ENCODE results near the gene TAF4. TPM values are rescaled to one million over a fixed set of nuclear protein-coding genes. Genes with fewer than 3 reads are reported as not detected.

TAF4 gene
- total RNA-seq, 1 donor from 2014 or later: 9.6 TPM

DNA sequence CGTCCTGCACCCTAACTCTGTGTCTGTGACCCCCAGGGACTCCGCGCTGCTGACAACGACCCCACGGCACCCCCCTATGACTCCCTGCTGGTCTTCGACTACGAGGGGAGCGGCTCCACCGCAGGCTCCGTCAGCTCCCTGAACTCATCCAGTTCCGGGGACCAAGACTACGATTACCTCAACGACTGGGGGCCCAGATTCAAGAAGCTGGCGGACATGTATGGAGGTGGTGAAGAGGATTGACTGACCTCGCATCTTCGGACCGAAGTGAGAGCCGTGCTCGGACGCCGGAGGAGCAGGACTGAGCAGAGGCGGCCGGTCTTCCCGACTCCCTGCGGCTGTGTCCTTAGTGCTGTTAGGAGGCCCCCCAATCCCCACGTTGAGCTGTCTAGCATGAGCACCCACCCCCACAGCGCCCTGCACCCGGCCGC is 129.0 kb downstream of the TAF4 start:
- intact Hi-C loops (cut with DNase I): no loop called here
- Histone ChIP-seq H3K9me3 (no peaks in the 10 kb centered on the region), H3K27me3 (no peaks in the 10 kb centered on the region), H3K27ac (no peak overlapping the region), H3K4me1 (no peaks in the 10 kb centered on the region), H3K4me3 (no peak overlapping the region), H3K36me3 (no peaks in the 10 kb centered on the region)
- TF ChIP-seq POLR2A (IDR thresholded peaks at IDR 0.05): no peak
- TF ChIP-seq, protein P1, sequence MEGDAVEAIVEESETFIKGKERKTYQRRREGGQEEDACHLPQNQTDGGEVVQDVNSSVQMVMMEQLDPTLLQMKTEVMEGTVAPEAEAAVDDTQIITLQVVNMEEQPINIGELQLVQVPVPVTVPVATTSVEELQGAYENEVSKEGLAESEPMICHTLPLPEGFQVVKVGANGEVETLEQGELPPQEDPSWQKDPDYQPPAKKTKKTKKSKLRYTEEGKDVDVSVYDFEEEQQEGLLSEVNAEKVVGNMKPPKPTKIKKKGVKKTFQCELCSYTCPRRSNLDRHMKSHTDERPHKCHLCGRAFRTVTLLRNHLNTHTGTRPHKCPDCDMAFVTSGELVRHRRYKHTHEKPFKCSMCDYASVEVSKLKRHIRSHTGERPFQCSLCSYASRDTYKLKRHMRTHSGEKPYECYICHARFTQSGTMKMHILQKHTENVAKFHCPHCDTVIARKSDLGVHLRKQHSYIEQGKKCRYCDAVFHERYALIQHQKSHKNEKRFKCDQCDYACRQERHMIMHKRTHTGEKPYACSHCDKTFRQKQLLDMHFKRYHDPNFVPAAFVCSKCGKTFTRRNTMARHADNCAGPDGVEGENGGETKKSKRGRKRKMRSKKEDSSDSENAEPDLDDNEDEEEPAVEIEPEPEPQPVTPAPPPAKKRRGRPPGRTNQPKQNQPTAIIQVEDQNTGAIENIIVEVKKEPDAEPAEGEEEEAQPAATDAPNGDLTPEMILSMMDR (IDR thresholded peaks at IDR 0.05): no peak
- no peak for TF ChIP-seq POLR2AphosphoS5 (IDR thresholded peaks at IDR 0.05; ENCODE audit: insufficient read depth in 1 of 2, low read depth in 1 of 2)
- no peak for DNase-seq (ENCODE audit: extremely low spot score in 2 of 2)

DNA sequence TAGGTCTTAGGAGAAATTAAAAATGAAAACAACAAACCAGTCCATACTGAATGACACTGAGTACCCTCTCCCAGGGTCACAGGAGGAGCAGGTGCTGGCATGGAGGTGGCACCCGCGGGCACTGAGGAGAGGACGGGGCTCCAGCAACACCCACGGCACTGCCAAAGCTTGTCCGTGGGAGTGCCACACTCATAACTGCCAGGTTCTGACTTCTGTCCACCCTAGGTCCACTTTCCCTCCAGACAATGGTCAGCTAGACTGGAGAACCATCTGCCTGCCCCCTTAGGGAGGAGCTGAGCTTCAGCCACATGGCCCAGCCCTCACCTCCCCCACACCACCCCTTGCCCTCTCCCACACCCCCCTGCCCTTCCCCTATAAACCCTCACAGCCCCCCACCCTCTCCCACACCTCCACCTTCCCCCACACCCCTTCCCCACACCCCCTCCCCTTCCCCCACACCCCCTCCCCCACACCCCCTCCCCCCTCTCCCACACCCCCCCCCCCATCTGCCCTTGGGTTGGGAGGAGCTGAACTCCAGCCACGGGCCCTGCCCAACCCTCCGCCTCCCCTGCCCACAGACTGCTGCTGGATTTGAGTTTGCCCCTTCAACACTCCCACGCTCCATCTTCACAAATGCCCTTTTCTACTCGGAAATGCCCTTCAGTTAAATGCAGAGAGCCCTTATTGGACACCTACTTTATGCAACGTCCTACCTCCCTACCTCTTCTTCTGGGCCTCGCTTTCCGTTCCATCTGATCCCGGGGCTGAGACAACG is 129.6 kb downstream of the TAF4 start:
- H3K4me1 ChIP-seq: no peaks in the 10 kb centered on the region
- no peak for DNase-seq (ENCODE audit: extremely low spot score in 2 of 2)
- no peak overlapping the region for H3K4me3 ChIP-seq
- H3K9me3 ChIP-seq: no peaks in the 10 kb centered on the region
- H3K27me3 ChIP-seq: no peaks in the 10 kb centered on the region
- no peak for TF ChIP-seq POLR2AphosphoS5 (IDR thresholded peaks at IDR 0.05; ENCODE audit: insufficient read depth in 1 of 2, low read depth in 1 of 2)
- TF ChIP-seq POLR2A (IDR thresholded peaks at IDR 0.05): no peak
- TF ChIP-seq, protein P1 (IDR thresholded peaks at IDR 0.05): no peak
- no peaks in the 10 kb centered on the region for H3K36me3 ChIP-seq
- H3K27ac ChIP-seq: no peak overlapping the region
- intact Hi-C loops (cut with DNase I): no loop called here

DNA sequence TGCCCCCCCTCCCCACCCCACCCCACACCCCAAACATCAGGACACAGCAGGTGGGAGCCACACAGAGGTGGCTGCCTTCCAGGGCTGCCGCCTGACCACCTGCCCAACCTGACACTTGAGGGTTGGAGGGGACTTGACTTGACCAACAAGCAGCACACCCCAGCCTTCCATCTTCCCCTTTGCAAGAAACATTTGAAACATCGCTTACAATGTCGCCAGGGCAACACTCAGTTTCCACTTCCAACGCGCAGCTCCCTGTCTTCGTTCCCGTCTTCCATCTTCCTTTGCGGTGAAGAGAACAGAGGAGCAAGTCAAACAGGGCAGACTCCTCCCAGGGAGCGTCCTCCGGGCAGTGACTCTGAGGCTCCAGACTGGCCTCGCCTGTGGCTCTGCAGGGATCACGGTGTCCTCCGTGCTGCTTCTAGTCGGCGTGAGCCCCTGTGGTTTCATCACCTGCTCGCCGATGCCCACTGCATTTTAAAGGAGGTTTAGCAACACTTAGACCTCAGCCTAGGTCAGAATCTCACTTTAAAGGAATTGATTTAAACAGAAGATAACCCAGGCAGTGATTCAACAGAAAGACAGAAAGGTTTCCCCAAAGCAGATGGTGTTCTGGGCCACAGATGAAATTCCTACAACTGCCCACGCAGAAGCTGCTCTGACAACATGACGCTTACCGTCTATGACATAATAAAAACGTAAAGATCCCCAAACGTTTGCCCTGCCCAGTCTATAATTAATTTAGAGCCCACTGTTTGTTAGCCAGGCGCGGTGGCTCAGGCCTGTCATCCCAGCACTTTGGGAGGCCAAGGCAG is 130.8 kb downstream of the TAF4 start:
- TF ChIP-seq, protein P1 (IDR thresholded peaks at IDR 0.05): no peak
- no peak for TF ChIP-seq POLR2A (IDR thresholded peaks at IDR 0.05)
- no peak for TF ChIP-seq POLR2AphosphoS5 (IDR thresholded peaks at IDR 0.05; ENCODE audit: insufficient read depth in 1 of 2, low read depth in 1 of 2)
- Histone ChIP-seq H3K27ac (no peak overlapping the region), H3K27me3 (no peaks in the 10 kb centered on the region), H3K9me3 (no peaks in the 10 kb centered on the region), H3K36me3 (no peaks in the 10 kb centered on the region), H3K4me3 (no peak overlapping the region), H3K4me1 (no peaks in the 10 kb centered on the region)
- intact Hi-C loops (cut with DNase I): no loop called here
- no peak for DNase-seq (ENCODE audit: extremely low spot score in 2 of 2)

DNA sequence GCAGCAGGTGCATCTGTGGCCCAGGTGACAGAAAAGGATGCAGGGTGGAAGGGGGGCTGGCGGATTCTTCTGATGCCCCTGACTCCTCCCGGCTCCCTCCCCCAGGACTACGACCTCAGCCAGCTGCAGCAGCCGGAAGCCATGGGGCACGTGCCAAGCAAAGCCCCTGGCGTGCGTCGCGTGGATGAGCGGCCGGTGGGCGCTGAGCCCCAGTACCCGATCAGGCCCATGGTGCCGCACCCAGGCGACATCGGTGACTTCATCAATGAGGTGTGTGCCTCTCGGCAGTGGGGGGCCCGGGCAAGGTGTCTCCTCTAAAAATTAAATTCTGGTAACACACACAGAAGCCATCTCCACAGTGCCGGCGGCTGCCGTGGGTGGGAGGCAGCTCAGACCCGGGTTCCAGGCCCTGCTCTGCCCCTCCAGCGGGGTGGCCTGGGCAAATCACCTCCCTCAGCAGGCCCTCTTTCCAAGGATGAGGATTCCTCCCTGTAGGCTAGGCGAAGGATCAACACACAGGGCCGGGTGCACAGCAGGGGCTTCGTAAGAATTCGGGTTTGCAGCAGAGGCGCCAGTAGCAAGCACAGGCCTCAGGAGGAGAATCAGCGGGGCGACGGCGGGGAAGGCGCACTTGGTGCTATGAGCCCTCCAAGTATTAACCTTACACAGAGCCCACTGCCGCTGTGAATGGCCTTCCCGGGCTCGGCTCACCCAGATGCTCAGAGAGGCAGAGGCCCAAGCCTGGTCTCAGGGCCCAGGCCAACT is 131.5 kb downstream of the TAF4 start:
- Histone ChIP-seq H3K36me3 (no peaks in the 10 kb centered on the region), H3K4me3 (no peak overlapping the region), H3K27ac (no peak overlapping the region), H3K4me1 (no peaks in the 10 kb centered on the region), H3K9me3 (no peaks in the 10 kb centered on the region), H3K27me3 (no peaks in the 10 kb centered on the region)
- no peak for DNase-seq (ENCODE audit: extremely low spot score in 2 of 2)
- intact Hi-C loops (cut with DNase I): no loop called here
- TF ChIP-seq, protein P1 (IDR thresholded peaks at IDR 0.05): no peak
- TF ChIP-seq POLR2AphosphoS5 (IDR thresholded peaks at IDR 0.05; ENCODE audit: insufficient read depth in 1 of 2, low read depth in 1 of 2) (no peak), POLR2A (IDR thresholded peaks at IDR 0.05) (no peak)

Measured in vagina (tissue), 2 donors.